Measurements from ENCODE around the gene TRPM8. TPM values are rescaled to one million over a fixed set of nuclear protein-coding genes. Genes with fewer than 3 reads are reported as not detected.

The TRPM8 gene
- total and polyA plus RNA-seq, 7 donors: not detected

DNA sequence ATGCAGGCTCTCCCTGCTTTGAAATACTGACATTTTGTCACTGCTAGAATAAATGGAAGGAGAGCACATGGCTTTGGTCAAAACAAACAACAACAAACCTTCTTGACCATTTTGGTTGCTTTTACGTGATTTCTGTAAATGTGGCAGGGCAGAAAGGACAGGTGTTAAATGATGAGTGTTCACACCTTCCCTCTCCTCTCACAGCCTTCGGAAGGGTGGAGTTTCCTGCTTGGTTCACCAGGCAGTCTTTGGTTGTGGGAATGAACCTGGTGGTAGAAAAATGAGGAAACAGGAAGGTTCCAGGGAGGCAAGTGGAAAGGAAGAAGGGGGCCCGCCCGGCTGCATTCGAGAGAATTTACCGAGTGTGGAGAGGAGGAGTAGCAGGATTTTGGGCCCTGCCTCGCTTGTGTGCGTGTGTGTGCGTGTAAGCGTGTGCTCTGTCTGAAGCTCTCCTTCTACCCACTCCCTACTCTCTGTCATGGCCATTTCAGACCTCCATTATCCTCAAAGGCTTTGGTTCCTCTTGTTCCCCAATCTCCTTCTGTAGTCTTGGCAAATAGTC lies 109.6 kb downstream of the TRPM8 start:
- WGBS, 3 donors: 72 to 81% (median 79%) methylated on average over 10 of the region's 10 CpGs

DNA sequence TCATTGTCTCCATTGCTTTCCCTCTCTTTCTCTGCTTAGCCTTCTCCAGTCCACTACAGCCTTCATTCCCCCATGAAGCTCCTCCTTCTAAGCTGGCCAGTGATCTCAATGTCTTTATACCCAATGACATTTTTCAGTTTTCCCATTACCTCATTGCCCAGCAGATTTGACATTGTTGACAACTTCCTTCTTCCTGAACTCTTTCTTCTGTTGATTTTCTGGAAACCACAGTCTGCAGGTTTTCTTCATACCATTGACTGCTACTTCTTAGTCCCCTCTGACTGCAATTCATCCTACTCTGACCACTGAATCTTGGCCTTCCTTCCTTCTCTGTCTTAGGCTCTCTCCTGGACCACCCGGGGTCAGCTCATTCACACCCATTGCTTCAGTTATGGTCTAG lies 110.5 kb downstream of the TRPM8 start:
- Histone ChIP-seq H3K4me1 (no peaks in the 10 kb centered on the region), H3K4me3 (no peak overlapping the region), H3K36me3 (ENCODE audit: insufficient read depth in 1 of 2, low read depth in 1 of 2) (no peaks in the 10 kb centered on the region), H3K27me3 (ENCODE audit: insufficient read depth in 3 of 3, low read length in 2 of 3) (peaks cover 0 to 7% (median 2%) of the 10 kb centered on the region in 3 donors), H3K9me3 (no peaks in the 10 kb centered on the region), H3K27ac (no peak overlapping the region)
- ATAC-seq (no peak), DNase-seq (no peak)
- 83 to 96% (median 92%) methylated on average over 1 of the region's 1 CpG for WGBS, 3 donors
- intact Hi-C loops (cut with DNase I): no loop called here
- TF ChIP-seq, protein P1, sequence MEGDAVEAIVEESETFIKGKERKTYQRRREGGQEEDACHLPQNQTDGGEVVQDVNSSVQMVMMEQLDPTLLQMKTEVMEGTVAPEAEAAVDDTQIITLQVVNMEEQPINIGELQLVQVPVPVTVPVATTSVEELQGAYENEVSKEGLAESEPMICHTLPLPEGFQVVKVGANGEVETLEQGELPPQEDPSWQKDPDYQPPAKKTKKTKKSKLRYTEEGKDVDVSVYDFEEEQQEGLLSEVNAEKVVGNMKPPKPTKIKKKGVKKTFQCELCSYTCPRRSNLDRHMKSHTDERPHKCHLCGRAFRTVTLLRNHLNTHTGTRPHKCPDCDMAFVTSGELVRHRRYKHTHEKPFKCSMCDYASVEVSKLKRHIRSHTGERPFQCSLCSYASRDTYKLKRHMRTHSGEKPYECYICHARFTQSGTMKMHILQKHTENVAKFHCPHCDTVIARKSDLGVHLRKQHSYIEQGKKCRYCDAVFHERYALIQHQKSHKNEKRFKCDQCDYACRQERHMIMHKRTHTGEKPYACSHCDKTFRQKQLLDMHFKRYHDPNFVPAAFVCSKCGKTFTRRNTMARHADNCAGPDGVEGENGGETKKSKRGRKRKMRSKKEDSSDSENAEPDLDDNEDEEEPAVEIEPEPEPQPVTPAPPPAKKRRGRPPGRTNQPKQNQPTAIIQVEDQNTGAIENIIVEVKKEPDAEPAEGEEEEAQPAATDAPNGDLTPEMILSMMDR (IDR thresholded peaks at IDR 0.05): no peak

More for the DNA sequence above, 109.6 kb downstream of the TRPM8 start:
- ATAC-seq (no peak), DNase-seq (no peak)
- H3K36me3 ChIP-seq (ENCODE audit: insufficient read depth in 1 of 2, low read depth in 1 of 2): no peaks in the 10 kb centered on the region
- no peaks in the 10 kb centered on the region for H3K4me1 ChIP-seq
- peaks cover 0 to 7% (median 2%) of the 10 kb centered on the region in 3 donors for H3K27me3 ChIP-seq (ENCODE audit: insufficient read depth in 3 of 3, low read length in 2 of 3)
- intact Hi-C loops (cut with DNase I): no loop called here
- no peak overlapping the region for H3K4me3 ChIP-seq
- no peak overlapping the region for H3K27ac ChIP-seq
- TF ChIP-seq, protein P1 (IDR thresholded peaks at IDR 0.05): no peak
- no peaks in the 10 kb centered on the region for H3K9me3 ChIP-seq

DNA sequence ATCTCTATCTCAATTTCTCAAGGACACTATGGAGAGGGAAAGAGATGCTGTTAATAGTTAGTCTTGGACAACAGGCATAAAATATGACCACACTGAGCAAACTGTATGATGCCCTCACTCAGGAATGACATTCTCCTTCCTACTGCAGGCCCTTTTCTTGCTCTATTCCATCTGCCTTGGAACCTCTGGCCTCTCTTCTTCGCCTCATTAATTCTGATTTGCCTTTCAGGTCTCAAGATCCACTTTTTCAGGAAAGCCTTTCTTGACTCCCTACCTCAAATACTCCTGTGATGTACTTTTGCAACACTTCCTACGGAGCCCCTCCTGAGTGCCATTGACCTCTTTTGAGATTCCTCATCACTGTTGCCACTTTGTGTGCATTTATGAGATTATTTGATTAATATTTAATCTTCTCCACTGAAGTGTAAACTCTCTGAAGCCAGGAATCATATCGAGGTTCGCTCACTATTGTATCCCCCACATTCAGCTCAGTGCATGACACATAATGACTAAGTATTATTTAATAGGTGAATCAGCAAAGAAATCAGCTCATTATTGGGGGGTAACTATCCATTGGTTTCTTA lies 112.1 kb downstream of the TRPM8 start:
- no peak overlapping the region for H3K4me3 ChIP-seq
- H3K36me3 ChIP-seq (ENCODE audit: insufficient read depth in 1 of 2, low read depth in 1 of 2): no peaks in the 10 kb centered on the region
- no peak overlapping the region for H3K27ac ChIP-seq
- H3K27me3 ChIP-seq (ENCODE audit: insufficient read depth in 3 of 3, low read length in 2 of 3): peaks cover 0 to 7% (median 2%) of the 10 kb centered on the region in 3 donors
- TF ChIP-seq, protein P1 (IDR thresholded peaks at IDR 0.05): no peak
- WGBS, 3 donors: 84 to 87% (median 87%) methylated on average over 4 of the region's 4 CpGs
- intact Hi-C loops (cut with DNase I): no loop called here
- ATAC-seq (no peak), DNase-seq (no peak)
- H3K9me3 ChIP-seq: peaks cover 3% of the 10 kb centered on the region
- no peaks in the 10 kb centered on the region for H3K4me1 ChIP-seq

DNA sequence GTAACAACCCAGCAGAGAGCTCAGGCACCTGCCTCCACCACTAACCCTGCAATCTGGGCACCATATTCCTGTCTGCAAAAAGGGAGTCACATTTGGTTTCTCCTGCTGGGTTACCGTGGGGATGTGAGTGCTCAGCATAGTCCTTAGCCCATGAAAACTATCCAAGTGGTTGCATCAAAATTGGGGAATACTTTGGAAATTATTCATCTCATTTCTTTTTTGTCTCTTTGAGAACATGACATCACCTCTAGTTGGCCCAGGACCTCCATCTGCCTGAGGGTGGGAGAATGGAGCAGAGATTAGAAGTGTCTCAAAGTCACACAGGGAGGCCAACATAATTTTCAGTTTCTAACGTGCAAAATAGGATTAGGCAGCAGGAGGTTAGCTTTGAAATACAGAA lies 114.0 kb downstream of the TRPM8 start:
- Histone ChIP-seq H3K36me3 (ENCODE audit: insufficient read depth in 1 of 2, low read depth in 1 of 2) (no peaks in the 10 kb centered on the region), H3K27ac (no peak overlapping the region), H3K4me3 (no peak overlapping the region), H3K9me3 (peaks cover 3% of the 10 kb centered on the region), H3K27me3 (ENCODE audit: insufficient read depth in 3 of 3, low read length in 2 of 3) (peaks cover 0 to 7% (median 0%) of the 10 kb centered on the region in 3 donors), H3K4me1 (no peaks in the 10 kb centered on the region)
- intact Hi-C loops (cut with DNase I): no loop called here
- WGBS, 3 donors: 47 to 58% (median 57%) methylated on average over 2 of the region's 2 CpGs
- DNase-seq: no peak
- TF ChIP-seq, protein P1 (IDR thresholded peaks at IDR 0.05): no peak
- no peak for ATAC-seq

Measured in psoas muscle (tissue), 8 donors.